HS-5 (cell line): ENCODE results near the gene IL17D.
"Not testable (repeated sequence)": the region's sequence is repeated elsewhere in the genome, so short reads cannot be mapped to it uniquely, and the experiment has no call there.

Source experiments
- DNase-seq: peaks from one replicate; pipeline ENCODE4 v3.0.0-alpha.2; 2012; ENCODE audit warnings: low read depth

Gene IL17D

DNA sequence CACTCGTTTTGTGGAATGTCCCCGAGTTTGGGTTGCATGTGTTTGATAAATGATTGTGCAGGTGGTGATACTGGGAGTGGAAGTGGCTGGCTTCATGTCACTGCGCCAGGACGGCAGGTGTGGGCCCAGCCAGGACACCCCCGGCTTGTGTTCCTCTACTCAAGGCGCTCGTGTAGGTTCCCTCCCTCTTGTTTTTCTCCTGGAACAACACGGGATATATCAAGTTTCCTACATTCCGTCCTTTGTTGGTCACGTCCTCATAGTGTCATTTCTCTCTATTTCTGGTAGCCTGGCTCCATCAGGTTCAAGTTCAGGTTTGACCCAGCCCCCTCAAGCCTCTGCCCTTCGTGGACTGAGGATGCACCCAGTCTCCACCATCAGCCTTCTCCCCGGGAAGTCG is 16.3 kb downstream of the IL17D start:
- DNase-seq = no peak

- no peak for DNase-seq
These were observed 17.0 kb downstream of the IL17D start for GRCh38 chr13:20720499-20720898.

DNA sequence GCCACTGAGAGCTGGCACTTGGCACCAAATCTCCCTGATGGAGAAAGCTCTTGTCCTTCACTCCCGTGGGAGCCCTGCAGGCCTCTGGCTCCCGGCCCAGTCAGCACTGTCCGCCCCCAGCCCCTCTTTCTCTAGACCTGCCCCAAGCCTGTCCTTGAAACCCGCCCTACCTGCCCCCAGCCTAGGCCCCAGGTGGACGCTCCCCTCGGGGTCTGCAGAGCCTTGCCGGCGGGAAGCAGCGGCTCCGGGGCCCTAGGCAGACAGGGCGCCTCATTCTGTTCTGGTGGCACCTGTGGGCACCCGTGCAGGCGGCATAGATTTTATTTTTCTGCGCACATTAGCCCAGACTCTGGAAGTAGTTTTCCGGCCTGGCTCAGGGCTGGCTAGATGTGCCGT is 17.6 kb downstream of the IL17D start:
- no peak for DNase-seq

GRCh38 chr13:20721454-20722357 is 18.2 kb downstream of the IL17D start:
- DNase-seq = no peak

GRCh38 chr13:20727856-20728255 is 24.4 kb downstream of the IL17D start:
- no peak for DNase-seq

GRCh38 chr13:20728579-20729311 is 25.2 kb downstream of the IL17D start:
- DNase-seq = no peak

DNA sequence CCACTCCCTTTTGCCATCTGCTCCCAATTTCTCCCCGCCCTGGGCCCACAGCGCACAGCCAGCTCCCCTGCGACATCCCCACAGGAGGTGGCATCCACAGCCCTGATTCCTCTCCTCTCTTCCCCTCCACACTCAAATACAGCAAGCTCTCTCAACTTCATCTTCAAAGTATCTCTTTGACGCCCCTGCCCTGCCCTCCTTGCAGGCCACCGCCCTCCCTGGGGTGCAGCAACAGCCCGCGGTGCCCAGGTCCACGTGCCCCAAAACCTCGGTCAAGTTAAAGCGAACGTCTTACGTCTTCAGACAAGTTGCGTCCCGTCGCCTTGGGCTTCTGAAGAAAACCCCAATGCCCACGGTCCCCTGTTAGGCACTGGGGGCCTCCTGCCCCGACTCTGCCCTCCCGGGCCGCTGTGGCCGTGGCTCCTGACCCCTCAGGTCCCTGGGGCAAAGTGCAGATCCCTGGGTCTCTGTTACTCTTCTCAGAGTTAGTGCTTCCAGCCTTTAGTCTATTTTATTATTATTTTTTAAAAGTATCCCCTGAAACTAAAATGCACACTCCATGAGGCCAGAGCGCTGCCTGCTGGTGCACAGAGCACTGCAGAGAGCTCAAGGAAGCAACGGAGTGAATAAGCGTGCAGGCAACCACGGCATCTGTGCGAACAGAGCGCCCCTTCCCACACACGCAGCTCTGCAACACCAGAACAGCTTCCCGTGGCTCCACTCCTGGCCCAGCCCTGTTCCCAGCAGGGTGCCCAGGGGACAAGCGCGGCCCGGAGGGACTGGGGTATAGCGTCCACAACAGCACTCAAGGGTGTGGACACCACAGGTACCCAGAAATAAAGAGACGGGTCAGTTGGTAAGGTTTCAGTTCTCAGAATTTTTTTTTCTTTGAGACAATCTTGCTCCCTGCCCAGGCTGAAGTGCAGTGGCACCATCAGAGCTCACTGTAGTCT is 26.4 kb downstream of the IL17D start:
- no peak for DNase-seq

DNA sequence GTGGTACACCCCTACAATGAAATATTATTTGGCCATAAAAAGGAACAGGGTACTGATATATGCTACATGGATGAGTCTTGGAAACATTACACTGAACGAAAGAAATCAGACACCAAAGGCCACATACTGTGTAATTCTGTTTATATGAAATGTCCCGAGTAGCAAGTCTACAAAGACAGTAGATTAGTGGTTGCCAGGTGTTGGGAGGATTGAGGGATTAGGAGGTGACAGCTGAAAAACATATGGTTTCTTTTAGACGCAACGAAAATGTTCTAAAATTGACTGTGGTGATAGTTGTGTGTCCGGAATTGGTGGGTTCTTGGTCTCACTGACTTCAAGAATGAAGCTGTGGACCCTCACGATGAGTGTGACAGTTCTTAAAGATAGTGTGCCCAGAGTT is 35.1 kb downstream of the IL17D start:
- DNase-seq = no peak

DNA sequence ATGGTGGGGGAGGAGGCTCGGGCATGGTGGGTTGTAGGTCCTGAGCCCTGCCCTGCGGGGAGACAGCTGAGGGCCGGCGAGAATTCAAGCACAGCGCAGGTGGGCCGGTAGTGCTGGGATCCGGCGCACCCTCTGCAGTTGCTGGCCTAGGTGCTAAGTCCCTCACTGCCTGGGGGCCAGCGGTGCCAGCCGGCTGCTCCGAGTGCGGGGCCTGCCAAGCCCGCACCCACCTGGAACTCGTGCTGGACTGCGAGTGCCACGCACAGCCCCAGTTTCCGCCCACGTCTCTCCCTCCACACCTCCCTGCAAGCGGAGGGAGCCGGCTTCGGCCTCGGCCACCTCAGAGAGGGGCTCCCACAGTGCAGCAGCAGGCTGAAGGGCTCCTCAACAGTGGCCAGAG is 36.5 kb downstream of the IL17D start:
- no peak for DNase-seq

DNA sequence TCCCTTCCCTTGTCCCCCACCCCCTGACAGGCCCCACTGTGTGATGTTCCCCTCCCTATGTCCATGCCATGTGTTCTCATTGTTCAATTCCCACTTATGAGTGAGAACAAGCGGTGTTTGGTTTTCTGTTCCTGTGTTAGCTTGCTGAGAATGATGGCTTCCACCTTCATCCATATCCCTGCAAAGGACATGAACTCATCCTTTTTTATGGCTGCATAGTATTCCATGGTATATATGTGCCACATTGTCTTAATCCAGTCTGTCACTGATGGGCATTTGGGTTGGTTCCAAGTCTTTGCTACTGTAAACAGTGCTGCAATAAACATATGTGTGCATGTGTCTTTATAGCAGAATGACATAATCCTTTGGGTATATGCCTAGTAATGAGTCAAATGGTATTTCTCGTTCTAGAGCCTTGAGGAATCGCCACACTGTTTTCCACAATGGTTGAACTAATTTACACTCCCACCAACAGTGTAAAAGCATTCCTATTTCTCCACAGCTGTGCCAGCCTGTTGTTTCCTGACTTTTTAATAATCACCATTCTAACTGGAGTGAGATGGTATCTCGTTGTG is 40.4 kb downstream of the IL17D start:
- not testable (repeated sequence) for DNase-seq

- no peak for DNase-seq
These were observed 45.9 kb downstream of the IL17D start for GRCh38 chr13:20749377-20749776.

GRCh38 chr13:20754009-20754408 is 50.5 kb downstream of the IL17D start:
- no peak for DNase-seq

DNA sequence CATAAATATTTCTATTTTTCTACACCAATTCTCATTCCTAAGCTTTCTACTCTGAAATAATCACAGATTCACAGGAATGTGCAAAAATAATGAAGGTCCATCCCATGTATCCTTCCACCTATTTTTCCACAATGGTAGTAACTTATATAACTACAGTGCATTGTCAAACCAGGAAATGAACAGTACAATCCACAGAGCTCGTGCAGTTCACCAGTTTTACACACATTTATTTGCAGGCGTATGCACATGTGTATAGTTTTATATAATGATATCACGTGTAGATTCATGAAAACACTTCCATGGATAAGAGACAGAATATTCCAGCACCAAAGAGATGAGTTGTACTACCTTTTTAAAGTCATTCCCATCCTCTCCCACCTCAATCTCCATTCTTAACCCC is 57.4 kb downstream of the IL17D start:
- DNase-seq = no peak

- DNase-seq = no peak
These were observed 63.9 kb downstream of the IL17D start for GRCh38 chr13:20767309-20767943.

- no peak for DNase-seq
These were observed 65.6 kb downstream of the IL17D start for GRCh38 chr13:20769091-20769490.

- no peak for DNase-seq
These were observed 66.3 kb downstream of the IL17D start for GRCh38 chr13:20769834-20770233.
